ENCODE results near the gene UBR7.

UBR7 gene

DNA sequence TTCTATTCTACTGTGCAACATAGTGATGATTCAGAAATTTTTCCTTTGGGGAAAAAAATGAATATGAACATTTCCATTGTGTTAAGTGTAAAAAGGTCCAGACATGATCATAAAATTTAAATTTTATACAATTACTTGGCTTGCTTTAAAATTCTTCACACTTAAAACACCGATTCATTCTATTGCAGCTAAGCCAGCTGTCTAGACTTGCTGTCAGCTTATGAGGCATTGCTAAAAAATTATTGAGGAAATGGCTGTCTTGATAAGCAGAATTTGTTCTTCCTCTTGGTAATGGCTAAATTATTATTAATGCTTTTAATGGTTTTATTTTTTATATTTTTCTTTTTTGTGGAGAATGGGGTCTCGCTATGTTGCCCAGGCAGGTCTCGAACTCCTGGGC lies 20.1 kb upstream of the UBR7 start:
- H3K27ac ChIP-seq (ENCODE audit: low read depth, low read length): no peak overlapping the region
- peaks cover 7 to 24% (median 9%) of the 10 kb centered on the region in 5 donors for H3K36me3 ChIP-seq (ENCODE audit: control insufficient read depth in 5 of 5, insufficient read depth in 5 of 5, low read length in 5 of 5)
- no peaks in the 10 kb centered on the region for H3K9me3 ChIP-seq (ENCODE audit: control insufficient read depth in 5 of 5, low read length in 5 of 5)
- H3K27me3 ChIP-seq (ENCODE audit: control insufficient read depth in 5 of 5, insufficient read depth in 4 of 5, low read length in 5 of 5): no peaks in the 10 kb centered on the region
- H3K9ac ChIP-seq (ENCODE audit: low read length in 5 of 5): peak overlapping the region in 1 of 5 donors; percentile 11
- no peak overlapping the region for H3K4me3 ChIP-seq (ENCODE audit: low read depth in 1 of 5, low read length in 5 of 5)
- H3K4me1 ChIP-seq (ENCODE audit: control insufficient read depth in 5 of 5, insufficient read depth in 5 of 5, low read length in 5 of 5): peaks cover 7 to 29% (median 19%) of the 10 kb centered on the region in 5 donors

DNA sequence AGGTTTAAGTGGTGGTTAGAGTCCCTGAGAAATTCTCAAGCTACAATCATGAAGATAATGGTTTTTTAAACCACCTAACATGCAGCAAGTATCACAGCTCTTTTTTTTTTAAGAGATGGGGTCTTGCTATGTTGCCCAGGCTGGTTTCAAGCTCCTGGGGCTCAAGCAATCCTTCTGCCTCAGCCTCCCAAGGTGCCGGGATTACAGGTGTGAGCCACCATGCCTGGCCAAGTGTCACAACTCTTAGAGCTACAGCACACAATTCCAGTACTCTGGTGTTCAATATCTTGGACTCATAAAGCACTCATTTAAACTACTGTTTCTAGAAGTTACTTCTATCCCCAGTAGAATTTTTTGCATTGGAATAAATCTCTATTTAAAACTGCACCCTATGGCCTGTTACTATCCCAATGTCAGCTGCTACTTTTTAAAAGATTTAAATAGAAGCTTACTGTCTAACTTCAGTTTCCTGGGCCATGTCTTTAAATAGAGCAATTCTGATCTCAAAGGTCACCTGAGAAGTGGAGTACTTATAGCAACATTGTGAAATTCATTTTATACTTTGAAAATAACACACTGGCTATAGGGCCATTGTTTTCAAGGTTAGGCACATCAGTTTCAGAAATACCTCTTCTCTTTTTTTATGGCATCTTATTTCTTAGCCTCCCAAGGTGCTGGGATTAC lies 11.6 kb upstream of the UBR7 start:
- Histone ChIP-seq H3K4me1 (ENCODE audit: control insufficient read depth in 5 of 5, insufficient read depth in 5 of 5, low read length in 5 of 5) (no peaks in the 10 kb centered on the region), H3K27me3 (ENCODE audit: control insufficient read depth in 5 of 5, insufficient read depth in 4 of 5, low read length in 5 of 5) (no peaks in the 10 kb centered on the region), H3K4me3 (ENCODE audit: low read depth in 1 of 5, low read length in 5 of 5) (no peak overlapping the region), H3K27ac (ENCODE audit: low read depth, low read length) (no peak overlapping the region), H3K9ac (ENCODE audit: low read length in 5 of 5) (no peak overlapping the region), H3K9me3 (ENCODE audit: control insufficient read depth in 5 of 5, low read length in 5 of 5) (no peaks in the 10 kb centered on the region), H3K36me3 (ENCODE audit: control insufficient read depth in 5 of 5, insufficient read depth in 5 of 5, low read length in 5 of 5) (peaks cover 0 to 3% (median 0%) of the 10 kb centered on the region in 5 donors)

DNA sequence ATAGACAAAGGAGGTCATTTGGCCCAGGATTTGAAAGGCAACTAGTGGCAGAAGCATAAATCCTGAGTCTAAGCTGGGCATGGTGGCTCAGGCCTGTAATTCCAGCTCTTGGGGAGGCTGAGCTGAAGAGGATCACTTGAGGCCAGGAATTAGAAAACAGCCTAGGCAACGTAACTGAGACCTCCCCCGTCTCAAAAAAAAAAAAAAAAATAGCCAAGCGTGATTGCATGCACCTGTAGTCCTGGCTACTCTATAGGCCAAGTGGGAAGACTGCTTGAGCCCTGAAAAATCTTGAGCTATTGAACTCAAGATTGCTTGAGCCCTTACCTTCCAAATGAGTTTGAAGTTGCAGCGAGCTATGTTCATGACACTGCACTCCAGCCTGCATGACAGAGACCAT lies 8.0 kb upstream of the UBR7 start:
- Histone ChIP-seq H3K9ac (ENCODE audit: low read length in 5 of 5) (no peak overlapping the region), H3K36me3 (ENCODE audit: control insufficient read depth in 5 of 5, insufficient read depth in 5 of 5, low read length in 5 of 5) (peaks cover 0 to 3% (median 0%) of the 10 kb centered on the region in 5 donors), H3K27ac (ENCODE audit: low read depth, low read length) (no peak overlapping the region)

DNA sequence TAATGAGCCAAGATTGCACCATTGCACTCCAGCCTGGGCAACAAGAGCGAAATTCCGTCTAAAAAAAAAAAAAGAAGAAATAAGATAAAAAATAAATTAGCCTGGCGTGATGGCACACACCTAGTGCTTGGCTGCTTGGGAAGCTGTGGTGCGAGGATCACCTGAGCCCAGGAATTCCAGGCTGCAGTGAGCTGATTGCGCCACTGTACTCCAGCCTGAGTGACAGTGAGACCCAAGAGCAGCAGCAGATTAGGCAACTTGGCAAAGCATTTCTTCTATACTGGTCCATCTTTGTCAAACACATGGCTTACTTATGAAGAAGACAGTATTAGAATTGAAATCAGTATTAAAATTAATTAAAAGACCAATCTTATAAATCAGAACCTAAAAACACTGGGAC lies 6.5 kb upstream of the UBR7 start:
- H3K9me3 ChIP-seq (ENCODE audit: control insufficient read depth in 5 of 5, low read length in 5 of 5): no peaks in the 10 kb centered on the region
- no peak overlapping the region for H3K9ac ChIP-seq (ENCODE audit: low read length in 5 of 5)
- H3K27me3 ChIP-seq (ENCODE audit: control insufficient read depth in 5 of 5, insufficient read depth in 4 of 5, low read length in 5 of 5): no peaks in the 10 kb centered on the region
- H3K4me1 ChIP-seq (ENCODE audit: control insufficient read depth in 5 of 5, insufficient read depth in 5 of 5, low read length in 5 of 5): peaks cover 0 to under 1% (median 0%) of the 10 kb centered on the region in 5 donors
- H3K36me3 ChIP-seq (ENCODE audit: control insufficient read depth in 5 of 5, insufficient read depth in 5 of 5, low read length in 5 of 5): peaks cover 0 to 3% (median 0%) of the 10 kb centered on the region in 5 donors
- H3K4me3 ChIP-seq (ENCODE audit: low read depth in 1 of 5, low read length in 5 of 5): no peak overlapping the region
- no peak overlapping the region for H3K27ac ChIP-seq (ENCODE audit: low read depth, low read length)

More for the DNA sequence above, 8.0 kb upstream of the UBR7 start:
- H3K4me3 ChIP-seq (ENCODE audit: low read depth in 1 of 5, low read length in 5 of 5): no peak overlapping the region
- no peaks in the 10 kb centered on the region for H3K27me3 ChIP-seq (ENCODE audit: control insufficient read depth in 5 of 5, insufficient read depth in 4 of 5, low read length in 5 of 5)
- H3K9me3 ChIP-seq (ENCODE audit: control insufficient read depth in 5 of 5, low read length in 5 of 5): no peaks in the 10 kb centered on the region
- no peaks in the 10 kb centered on the region for H3K4me1 ChIP-seq (ENCODE audit: control insufficient read depth in 5 of 5, insufficient read depth in 5 of 5, low read length in 5 of 5)

DNA sequence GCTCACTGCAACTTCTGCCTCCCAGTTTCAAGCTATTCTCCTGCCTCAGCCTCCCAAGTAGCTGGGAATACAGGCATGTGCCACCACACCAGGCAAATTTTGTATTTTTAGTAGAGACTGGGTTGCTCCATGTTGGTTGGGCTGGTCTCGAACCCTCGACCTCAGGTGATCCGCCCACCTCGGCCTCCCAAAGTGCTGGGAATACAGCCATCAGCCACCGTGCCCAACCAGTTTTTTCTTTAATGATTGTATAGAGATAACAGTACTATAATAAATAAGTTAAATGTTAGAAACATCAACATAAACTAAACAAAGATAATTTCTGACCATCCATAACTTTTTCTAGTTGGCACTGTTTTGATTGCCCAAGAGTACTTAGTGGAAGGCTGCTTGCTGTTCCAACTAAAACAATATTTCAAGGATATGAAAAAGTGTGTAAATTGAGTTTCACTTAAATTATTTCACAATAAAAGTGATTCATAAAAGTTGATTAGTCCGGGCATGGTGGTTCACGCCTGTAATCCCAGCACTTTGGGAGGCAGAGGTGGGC lies 5.8 kb upstream of the UBR7 start:
- H3K9me3 ChIP-seq (ENCODE audit: control insufficient read depth in 5 of 5, low read length in 5 of 5): no peaks in the 10 kb centered on the region

DNA sequence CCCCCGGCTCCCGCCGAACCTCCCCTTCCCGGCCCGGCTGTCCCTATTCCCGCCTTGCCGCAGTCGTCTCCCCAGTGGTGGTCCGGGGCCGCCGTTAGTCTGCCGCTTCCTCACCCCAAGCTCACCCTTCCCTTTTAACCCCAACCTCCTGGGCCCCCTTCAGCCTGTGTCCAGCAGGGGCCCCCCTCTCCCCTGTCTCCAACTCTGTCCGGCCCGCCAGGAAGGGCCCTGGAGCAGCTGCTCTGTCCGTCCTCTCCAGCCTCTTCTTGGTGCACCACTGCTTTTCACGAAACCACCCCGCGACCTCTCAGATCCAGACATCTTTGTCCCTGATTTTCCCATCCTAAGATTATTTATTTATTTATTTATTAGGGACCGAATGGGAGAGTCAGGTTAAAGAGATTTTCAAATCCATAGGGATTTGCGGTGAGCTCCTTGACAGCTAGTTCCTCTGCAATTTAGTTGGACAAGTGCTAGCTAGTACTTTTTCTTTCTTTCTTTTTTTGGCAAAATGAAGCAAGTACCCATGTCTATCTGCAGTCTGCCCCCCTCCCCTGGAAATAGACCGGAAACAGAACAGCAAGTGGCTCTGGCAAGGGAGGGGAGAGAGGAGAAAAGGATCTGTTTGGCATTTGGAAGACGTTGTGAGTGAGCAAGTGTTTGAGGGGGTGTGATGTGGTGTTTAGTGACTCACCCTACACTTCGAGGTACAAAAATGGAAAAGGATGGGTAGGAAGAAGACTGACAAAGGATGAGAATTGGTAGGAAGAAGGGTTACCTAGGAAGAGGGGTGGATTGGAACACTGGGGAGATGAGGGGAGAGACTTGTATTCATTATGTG lies 632 bp downstream of the UBR7 start:
- Histone ChIP-seq H3K27ac (ENCODE audit: low read depth, low read length) (peak overlapping the region; percentile 89), H3K4me1 (ENCODE audit: control insufficient read depth in 5 of 5, insufficient read depth in 5 of 5, low read length in 5 of 5) (peaks cover 0 to 25% (median 19%) of the 10 kb centered on the region in 5 donors), H3K27me3 (ENCODE audit: control insufficient read depth in 5 of 5, insufficient read depth in 4 of 5, low read length in 5 of 5) (no peaks in the 10 kb centered on the region), H3K4me3 (ENCODE audit: low read depth in 1 of 5, low read length in 5 of 5) (peak overlapping the region; percentile 42 to 95 (median 90)), H3K9ac (ENCODE audit: low read length in 5 of 5) (peak overlapping the region; percentile 42 to 92 (median 90)), H3K9me3 (ENCODE audit: control insufficient read depth in 5 of 5, low read length in 5 of 5) (no peaks in the 10 kb centered on the region), H3K36me3 (ENCODE audit: control insufficient read depth in 5 of 5, insufficient read depth in 5 of 5, low read length in 5 of 5) (peaks cover 8 to 9% (median 8%) of the 10 kb centered on the region in 5 donors)

More for the DNA sequence above, 5.8 kb upstream of the UBR7 start:
- Histone ChIP-seq H3K4me3 (ENCODE audit: low read depth in 1 of 5, low read length in 5 of 5) (no peak overlapping the region), H3K9ac (ENCODE audit: low read length in 5 of 5) (no peak overlapping the region), H3K27me3 (ENCODE audit: control insufficient read depth in 5 of 5, insufficient read depth in 4 of 5, low read length in 5 of 5) (no peaks in the 10 kb centered on the region), H3K27ac (ENCODE audit: low read depth, low read length) (no peak overlapping the region), H3K4me1 (ENCODE audit: control insufficient read depth in 5 of 5, insufficient read depth in 5 of 5, low read length in 5 of 5) (peaks cover 0 to 8% (median 7%) of the 10 kb centered on the region in 5 donors), H3K36me3 (ENCODE audit: control insufficient read depth in 5 of 5, insufficient read depth in 5 of 5, low read length in 5 of 5) (peaks cover 0 to 3% (median 0%) of the 10 kb centered on the region in 5 donors)

DNA sequence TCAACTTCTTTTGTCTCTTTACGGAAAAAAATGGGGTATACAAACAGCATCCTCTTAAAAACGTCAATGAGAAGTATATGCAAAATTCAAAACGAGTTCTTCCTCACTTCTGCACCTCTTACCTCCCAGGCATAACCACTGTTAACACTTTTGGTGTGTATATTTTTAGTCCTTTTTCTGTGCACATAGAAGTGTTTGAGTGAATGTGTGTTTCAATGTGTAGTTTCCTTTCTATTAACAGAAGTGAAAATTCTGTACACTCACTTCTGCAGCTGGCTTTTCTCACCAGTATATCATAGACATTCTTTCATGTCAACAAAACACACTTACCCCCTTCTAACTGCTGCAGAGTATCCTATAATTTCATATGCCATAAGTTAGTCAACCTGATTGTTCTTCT lies 5.4 kb downstream of the UBR7 start:
- Histone ChIP-seq H3K4me3 (ENCODE audit: low read depth in 1 of 5, low read length in 5 of 5) (no peak overlapping the region), H3K27me3 (ENCODE audit: control insufficient read depth in 5 of 5, insufficient read depth in 4 of 5, low read length in 5 of 5) (no peaks in the 10 kb centered on the region), H3K36me3 (ENCODE audit: control insufficient read depth in 5 of 5, insufficient read depth in 5 of 5, low read length in 5 of 5) (peaks cover 24 to 50% (median 42%) of the 10 kb centered on the region in 5 donors), H3K9ac (ENCODE audit: low read length in 5 of 5) (no peak overlapping the region), H3K27ac (ENCODE audit: low read depth, low read length) (no peak overlapping the region), H3K9me3 (ENCODE audit: control insufficient read depth in 5 of 5, low read length in 5 of 5) (no peaks in the 10 kb centered on the region), H3K4me1 (ENCODE audit: control insufficient read depth in 5 of 5, insufficient read depth in 5 of 5, low read length in 5 of 5) (peaks cover 0 to 13% (median 9%) of the 10 kb centered on the region in 5 donors)

DNA sequence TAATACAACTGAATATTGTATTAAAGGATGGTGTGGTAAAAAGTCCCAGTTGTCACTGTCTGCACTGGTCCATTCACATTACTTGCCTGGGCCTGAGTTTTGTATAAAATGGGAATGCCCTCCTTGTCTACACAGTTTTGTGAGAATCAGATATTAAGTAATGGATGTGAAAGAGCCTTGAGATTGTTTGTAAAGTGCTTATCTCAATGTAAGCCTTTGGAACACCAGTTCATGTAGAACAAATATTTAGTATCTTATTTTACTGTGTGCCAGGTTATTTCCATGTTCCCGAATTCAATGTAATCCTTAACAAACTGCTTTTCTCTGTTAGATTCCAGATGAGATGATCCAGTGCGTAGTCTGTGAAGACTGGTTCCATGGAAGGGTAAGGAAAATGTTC lies 7.5 kb downstream of the UBR7 start:
- H3K27me3 ChIP-seq (ENCODE audit: control insufficient read depth in 5 of 5, insufficient read depth in 4 of 5, low read length in 5 of 5): no peaks in the 10 kb centered on the region
- no peaks in the 10 kb centered on the region for H3K9me3 ChIP-seq (ENCODE audit: control insufficient read depth in 5 of 5, low read length in 5 of 5)
- H3K4me1 ChIP-seq (ENCODE audit: control insufficient read depth in 5 of 5, insufficient read depth in 5 of 5, low read length in 5 of 5): no peaks in the 10 kb centered on the region
- H3K4me3 ChIP-seq (ENCODE audit: low read depth in 1 of 5, low read length in 5 of 5): no peak overlapping the region
- peaks cover 28 to 60% (median 46%) of the 10 kb centered on the region in 5 donors for H3K36me3 ChIP-seq (ENCODE audit: control insufficient read depth in 5 of 5, insufficient read depth in 5 of 5, low read length in 5 of 5)
- no peak overlapping the region for H3K9ac ChIP-seq (ENCODE audit: low read length in 5 of 5)
- H3K27ac ChIP-seq (ENCODE audit: low read depth, low read length): no peak overlapping the region

DNA sequence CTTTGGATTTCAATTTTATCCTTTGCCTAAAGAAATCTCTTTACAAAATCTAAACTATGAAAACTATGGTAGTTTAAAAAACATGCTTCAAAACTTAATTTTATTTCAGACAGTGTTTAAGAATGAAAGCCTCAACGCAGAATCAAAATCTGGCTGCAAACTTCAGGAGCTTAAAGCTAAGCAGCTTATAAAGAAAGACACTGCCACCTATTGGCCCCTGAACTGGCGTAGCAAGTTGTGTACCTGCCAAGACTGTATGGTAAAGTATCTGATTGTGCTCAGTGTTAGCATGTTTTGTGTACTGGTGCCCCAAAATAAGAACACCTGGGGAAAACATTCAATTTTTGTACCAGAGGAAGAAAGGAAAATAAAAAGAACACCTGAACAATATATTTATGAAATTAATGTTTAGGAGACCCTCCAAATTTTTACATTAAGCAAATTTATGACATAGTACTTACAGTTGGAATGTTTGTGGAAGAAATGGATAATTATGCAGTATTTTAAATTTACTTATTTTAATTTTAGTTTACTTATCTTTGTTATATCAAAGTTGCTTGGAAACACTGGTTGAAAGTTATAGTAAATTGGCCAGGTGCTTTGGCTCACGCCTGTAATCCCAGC lies 12.2 kb downstream of the UBR7 start:
- Histone ChIP-seq H3K4me1 (ENCODE audit: control insufficient read depth in 5 of 5, insufficient read depth in 5 of 5, low read length in 5 of 5) (no peaks in the 10 kb centered on the region), H3K4me3 (ENCODE audit: low read depth in 1 of 5, low read length in 5 of 5) (no peak overlapping the region), H3K27me3 (ENCODE audit: control insufficient read depth in 5 of 5, insufficient read depth in 4 of 5, low read length in 5 of 5) (no peaks in the 10 kb centered on the region), H3K27ac (ENCODE audit: low read depth, low read length) (no peak overlapping the region), H3K36me3 (ENCODE audit: control insufficient read depth in 5 of 5, insufficient read depth in 5 of 5, low read length in 5 of 5) (peaks cover 20 to 72% (median 61%) of the 10 kb centered on the region in 5 donors), H3K9me3 (ENCODE audit: control insufficient read depth in 5 of 5, low read length in 5 of 5) (no peaks in the 10 kb centered on the region), H3K9ac (ENCODE audit: low read length in 5 of 5) (no peak overlapping the region)
